CD4-positive, alpha-beta T cell treated with Interleukin-21 for 1 hour (primary cell): ENCODE results near the gene RGMA.
"Not testable (repeated sequence)": the region's sequence is repeated elsewhere in the genome, so short reads cannot be mapped to it uniquely, and the experiment has no call there.

Source experiments
- DNase-seq: peaks from one replicate; pipeline ENCODE4 v3.0.0-alpha.2; 2020

RGMA gene

DNA sequence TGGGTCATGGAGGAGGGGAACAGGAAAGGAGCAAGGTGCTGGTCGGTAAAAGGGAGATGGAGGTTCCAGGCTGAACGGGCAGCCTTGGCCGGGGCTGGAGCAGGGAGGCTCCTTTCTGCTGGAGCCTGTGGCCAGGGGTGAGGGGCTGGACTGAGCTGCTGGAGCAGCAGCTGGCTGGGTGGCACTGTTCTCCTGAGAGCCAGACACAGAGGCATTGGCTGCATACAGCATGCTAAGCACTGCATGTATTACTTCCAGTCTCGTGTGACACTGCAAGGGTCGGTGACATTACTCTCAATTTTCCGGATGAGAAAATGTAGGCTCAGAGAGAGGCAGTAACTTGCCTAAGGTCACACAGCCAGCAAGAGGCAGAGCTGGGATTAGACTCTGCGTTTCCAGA lies 42.3 kb downstream of the RGMA start:
- no peak for DNase-seq

DNA sequence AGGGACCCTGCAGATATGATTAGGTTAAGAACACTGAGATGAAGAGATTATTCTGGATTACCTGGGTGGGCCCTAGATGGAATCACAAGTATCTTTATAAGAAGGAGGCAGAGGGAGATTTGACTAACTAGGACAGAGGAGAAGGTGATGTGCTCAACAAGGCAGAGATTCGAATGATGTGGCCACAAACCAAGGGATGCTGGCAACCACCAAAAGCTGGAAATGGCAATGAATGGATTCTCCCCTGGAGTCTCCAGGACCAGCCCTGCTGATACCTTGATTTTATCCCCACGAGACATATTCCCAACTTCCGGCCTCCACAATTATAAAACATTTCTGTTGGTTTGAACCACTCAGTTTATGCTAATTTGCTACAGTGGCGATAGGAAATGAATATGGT lies 42.9 kb downstream of the RGMA start:
- DNase-seq = no peak

DNA sequence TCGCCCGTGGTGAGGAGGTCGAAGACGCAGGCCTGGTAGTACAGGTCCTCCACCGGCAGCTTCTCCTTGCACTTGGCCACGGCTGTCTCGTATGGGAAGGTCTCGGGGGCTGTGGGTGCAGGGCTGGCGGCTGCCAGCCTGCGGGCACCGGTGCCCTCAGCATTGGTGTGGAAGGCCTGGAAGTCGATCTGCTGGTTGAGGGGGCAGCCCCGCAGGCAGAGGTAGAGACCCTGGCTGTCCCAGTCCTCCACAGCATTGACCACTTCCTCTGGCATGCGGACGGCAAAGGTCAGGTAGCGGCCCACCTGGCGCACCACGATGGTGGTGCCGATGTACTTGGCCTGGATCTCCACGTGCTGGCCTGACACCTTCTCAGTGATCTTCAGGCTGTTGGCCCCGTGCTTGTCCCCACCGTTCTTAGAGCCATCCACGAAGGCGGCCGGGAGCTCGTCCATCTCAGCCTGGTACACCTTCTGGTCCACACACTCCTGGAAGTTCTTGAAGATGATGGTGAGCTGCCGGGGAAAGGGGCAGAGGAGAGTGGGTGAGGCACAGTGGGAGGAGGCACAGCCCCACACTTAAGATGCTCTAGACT lies 43.7 kb downstream of the RGMA start:
- no peak for DNase-seq

DNA sequence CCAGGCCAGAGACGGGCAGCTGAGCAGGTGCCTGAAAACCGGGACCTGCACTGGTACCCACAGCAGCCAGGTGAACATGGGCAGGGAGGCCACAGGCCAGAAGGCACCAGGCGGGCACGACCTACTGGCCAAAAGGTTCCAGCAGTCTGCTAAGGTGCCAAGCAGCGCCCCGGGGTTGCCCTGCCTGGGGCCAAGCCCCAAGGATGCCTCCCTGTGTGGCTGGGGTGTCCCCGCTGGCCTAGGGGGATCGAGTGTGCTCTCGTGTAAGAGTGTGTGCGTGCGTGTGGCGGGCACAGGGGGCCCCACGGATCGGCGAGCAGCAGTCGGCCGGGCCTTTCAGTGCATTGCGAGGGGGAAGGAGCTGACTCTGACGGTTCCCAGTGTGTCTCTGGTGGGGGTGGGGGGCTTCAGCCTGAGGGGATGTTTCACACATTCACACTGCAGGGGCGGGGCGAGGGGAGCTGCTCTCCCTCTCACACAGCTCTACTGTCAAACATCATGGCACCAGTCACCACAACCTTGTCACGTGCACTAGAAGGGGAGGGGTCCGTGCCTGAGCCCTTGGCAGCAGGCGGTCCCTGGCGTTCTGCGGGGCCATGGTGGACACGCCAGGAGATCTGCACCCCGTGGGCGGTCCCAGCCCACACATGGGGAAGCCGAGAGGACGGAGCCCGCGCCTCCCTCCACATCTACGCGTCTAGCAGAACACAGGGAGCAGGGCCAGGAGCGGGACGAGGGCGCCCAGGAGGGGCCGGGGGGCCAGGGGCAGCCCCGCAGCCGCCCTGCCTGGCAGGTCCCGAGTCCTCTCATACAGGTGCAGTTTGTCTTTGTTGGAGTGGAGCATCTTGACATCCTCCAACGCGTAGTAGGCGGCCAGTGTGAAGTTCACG lies 44.5 kb downstream of the RGMA start:
- no peak for DNase-seq

DNA sequence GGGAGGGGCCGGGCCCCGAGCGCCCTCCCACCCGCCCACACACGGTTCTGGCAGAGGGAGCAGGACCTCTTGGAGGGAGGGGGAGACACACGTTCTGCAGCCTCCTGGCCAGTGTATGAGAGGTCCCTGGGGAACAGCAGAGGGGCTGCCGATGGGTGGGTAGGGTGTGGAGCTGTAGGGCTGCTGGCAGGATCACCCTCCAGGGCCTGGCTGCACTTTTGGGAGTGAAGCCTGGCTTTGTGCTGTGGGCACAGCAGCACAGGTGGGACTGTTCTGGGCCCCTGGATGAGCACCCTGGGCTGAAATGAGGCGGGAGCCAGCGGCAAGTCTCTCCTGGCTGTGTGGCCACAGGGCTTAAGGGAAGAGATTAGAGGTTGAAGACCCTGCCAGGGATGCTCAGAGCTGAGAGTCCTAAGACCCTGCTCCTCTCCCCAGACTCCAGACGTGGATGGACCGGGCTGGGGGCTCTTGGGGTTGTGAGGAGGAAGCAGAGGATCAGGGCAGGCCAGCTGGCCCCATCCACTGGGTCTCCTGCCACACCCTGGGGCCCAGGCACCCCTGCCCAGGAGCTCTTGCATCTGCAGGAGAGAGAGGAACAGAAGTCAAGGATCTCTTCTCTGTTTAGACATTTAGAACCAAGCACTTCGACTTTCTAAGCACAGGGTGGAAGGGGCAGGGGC lies 45.2 kb downstream of the RGMA start:
- no peak for DNase-seq

DNA sequence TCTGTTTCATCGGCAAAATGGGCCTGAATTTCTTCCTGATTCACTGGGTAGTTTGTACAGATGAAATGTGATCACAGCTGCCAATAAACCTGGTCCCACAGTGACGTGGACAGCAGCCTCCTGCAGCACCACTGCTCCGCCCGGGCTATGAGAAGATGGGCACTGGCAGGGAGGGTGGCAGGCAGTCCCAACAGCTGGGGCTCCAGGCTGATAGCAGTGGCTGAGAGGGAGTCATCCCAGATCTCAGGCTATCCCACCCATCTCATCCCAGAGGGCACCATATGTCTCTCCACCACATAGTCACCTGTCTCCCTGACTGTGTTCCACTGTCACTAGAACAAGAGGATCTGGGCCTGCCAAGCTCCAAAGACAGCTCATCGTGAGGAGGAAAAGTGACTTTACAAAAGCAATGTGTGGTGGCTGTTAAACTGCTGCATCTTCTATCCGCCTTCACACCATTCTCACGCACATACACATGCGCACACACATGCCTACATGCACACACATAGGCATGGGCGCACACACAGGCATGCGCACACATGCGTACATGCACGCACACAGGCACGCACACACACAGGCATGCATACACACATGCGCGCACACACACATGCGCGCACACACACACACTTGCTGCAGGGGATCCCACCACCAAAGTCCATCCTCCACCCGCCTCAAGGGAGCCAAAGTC lies 46.2 kb downstream of the RGMA start:
- DNase-seq = no peak

DNA sequence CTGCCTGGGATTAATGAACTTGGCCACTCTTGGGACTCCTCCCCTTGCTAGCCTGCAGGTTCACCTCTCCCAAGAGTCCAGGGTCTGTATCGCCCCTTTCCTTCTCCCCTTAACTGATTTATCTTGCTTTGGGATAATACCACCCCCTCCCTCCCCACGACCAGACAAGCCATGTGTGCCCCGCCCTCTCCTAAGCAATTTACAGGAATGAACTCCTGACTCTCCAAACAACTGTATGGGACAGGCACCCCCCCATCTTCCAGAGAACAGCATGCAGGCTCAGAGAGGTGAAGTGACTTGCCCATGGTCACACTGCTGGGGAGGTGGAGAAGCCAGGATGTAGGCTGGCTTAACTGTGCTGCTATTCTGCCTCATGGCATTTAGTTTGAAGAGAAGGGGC lies 46.8 kb downstream of the RGMA start:
- no peak for DNase-seq

DNA sequence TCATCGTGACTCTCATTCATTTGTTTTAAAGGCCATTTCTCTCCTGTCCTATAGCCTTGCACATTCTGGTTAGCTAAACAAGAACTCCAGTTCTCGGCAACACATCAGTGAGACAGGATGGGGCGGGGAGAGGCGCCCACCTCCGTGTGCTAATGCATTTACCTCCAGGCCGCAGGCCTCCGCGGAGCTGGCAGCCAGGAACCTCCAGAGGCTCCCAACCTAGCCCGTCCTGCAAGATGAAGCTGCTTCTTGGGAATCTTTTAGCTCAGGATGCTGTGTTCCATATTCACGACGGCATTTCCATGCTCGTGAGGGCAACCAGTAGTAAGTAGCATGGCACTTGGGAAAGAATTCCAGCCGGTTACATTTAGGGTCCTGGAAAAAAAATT lies 47.9 kb downstream of the RGMA start:
- DNase-seq = no peak

DNA sequence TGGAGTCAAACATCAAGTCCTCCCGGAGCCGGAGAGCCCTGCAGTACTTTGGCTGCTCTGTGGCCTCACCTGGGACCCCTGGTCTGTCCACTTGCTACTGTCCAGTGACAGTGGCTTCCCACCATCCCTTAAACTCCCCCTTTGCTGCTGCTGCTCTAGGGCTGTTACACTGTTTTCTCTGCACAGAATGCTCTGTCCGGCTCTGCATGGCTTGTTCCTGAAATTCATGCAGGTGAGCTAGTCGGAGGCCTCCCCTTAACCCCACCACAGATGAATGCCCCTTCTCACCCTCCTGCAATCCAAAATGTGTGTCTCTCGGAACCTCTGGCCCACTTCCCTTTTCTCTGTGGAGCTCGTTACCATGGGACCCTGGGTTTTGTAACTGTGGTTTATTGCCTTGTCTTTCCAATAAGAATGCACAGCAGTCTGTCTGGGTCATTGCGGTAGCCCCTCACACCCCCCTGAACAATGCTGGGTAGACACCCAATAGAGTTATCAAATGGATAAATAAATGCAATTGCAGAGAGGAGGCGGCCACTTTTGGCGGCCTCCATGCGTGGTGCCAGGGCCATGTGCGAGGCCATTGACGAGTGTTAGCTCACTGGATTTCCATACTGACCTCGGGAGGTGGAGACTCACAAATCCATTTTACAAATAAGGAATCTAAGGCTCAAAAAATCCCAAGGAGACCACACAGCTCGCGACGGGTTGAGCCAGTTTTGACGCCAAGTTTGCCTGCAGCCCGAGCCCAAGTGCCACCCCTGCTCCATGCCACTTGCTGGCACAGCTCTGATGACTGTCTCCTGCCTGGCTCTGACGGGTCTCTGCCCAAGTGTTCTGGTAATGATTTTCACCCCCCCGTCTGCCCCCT lies 48.5 kb downstream of the RGMA start:
- DNase-seq = no peak

DNA sequence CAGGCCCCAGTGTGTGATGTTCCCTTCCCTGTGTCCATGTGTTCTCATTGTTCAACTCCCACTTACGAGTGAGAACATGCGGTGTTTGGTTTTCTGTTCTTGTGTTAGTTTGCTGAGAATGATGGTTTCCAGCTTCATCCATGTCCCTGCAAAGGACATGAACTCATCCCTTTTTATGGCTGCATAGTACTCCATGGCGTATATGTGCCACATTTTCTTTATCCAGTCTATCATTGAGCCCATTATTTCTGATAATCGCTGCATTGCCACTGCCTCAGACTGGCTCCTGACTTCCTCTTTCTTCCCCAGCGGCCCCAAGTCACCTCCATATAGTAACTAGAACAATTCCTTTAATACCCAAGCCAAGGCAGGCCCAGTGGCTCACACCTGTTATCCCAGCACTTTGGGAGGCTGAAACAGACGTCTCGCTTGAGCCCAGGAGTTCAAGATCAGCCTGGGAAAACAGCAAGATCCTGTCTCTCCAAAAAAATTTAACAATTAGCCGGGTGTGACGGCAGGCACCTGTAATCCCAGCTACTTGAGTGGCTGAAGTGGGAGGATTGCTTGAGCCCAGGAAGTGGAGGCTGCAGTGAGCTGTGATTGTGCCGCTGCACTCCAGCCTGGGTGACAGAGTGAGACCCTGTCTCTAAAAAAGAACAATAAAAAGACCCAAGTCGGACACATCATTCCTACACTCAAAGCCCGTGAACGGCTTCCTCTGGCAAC lies 49.3 kb downstream of the RGMA start:
- DNase-seq = not testable (repeated sequence)

DNA sequence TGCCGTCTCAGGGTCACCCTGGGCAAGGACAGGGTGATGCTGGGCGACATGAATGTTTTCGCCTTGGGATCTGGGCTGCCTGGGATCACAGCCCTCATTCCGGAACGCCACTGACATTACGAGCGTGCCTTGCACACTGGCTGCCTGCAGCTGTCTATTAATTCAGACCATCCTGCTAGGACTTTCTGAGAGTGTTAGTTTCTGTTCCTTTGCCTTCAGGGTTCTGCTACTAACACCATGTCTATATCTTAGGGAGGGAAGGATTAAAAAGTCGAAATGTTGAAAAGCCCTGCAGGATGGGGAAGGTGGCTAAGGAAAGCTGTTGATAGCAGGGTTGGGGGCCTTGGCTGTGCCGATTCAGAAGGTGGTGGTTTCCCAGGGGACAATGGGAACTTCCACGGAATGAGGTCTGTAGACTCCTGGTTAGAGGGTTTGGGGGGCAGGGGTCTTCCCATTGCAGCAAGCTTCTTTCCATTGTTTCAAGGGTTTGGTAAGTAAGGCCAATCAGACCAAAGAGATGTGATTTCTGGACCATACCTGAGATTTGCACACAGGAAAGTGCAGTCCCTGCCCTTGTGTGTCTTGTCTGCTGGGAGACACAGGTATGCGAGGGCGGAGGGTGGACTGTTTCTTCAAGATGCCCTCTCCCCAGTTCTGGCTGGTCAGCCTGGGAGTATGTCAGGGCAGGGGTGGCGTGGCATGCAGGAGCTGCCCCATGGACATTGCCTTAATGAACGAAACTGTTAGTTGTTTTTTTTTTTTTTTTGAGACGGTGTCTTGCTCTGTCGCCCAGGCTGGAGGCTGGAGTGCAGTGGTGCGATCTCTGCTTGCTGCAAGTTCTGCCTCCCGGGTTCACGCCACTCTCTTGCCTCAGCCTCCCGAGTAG lies 50.9 kb downstream of the RGMA start:
- no peak for DNase-seq

DNA sequence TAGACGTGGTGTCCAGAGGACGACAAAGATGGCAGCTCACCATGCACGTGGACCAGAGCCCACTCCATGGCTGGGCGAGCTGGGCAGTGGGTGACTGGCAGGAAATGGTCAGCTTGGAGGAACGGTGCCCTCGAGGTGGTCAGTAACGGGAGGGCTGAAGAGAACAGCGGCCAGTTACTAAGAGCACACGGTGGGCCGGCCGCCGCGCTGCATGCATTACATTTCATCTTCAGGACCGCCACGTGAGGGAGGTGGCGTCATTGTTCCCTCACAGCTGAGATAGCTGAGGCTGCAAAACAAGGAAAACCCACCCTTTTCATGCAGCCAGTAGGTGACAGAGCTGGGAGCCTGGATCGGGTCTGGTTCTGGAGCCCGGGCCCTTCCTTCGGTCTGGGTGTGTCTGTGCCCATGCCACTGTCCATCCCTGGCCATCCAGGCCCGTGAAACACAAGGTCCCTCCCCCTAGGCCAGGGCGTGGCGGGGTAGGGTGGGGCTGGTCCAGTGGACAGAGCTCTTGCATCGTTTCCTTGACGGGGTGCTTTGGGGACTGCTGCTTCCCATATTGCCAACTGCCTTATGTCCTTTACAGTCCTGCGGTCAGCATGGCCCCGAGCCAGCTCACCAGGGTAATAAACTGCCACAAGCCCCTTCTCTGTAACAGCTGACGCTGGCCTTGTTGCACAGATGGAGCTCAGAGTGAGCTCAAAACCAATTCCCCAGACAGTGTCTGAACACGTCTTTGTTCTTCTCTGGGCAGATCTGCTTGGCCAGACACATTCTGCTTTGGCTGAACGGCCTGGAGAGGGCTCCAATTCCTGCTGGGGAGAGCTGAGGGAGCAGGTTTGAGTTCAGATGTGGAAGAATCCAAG lies 51.8 kb downstream of the RGMA start:
- DNase-seq = no peak

DNA sequence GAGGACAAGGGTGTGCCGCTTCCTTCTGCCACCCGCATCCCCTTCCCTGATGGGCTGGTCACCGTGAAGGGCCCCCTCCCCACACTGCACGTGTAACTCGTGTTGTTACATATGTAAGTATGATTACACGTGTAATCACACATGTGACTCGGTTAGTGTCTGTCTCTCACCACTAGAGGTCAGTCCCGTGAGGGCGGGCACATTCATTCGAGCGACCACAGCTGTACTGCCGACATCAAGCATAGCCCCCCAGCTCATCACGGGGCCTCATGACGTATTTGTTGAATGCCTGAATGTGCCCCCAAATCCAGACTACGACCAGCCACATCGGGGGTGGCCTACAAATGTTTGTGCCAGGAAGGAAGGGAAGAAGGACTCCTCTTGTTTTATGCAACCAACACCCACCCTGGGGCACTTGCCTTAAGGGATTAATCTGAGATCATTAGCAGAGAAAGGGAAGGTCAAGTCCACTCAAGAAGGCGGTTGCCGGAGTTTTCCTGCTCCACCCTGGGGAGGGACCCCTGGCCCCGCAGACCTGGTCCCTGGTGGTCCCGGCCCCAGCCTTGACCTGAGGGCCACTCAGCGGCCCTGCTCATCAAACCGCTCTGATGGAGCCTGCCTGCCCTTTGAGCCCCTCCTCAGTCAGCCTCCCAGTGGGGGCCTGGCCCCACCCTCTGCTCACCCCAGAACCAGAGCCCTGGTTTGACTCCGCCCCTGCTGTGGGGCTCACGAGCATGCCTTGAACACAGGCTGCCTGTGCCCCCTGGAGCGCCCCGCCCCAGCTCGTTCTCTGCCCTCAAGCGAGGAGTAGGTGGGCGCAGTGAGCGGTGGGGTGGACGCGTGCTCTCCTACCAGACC lies 52.8 kb downstream of the RGMA start:
- DNase-seq = peak; percentile 54

DNA sequence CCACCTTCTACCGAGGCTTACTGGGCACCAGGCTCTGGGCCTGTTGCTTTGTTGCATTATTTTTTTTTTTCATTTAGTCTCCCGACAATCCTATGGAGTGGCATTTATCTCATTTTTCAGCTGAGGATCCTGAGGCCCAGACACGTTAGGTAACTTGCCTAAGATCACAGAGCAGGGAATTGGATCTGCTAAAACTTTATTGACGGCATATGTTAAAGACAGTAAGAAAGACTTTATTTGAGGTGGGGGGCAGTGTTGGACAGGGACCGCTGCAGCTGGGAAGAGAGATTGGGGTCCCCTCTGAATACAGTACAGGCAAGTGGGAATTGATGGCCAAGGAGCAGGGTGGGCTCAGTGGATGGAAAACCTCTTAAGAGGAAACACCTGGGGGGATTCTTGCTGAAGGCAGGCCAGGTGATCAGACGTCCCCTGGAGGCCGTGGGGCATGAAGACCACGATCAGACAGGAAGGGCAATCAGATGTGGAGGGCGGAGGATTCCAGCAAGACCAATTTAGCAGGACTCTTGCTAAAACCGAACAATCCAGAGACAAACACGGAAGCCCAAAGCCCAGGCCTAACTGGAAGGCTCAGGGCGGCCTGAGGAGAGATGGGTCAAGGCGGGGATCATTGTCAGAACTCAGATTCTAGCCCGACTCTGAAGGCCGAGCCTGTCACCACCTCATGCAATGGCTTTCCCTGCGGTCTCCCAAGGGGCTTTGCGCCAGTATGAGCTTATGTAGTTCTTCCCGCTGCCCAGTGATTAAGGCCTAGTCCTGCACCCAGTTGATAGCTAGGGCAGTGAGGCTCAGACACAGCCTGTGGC lies 53.7 kb downstream of the RGMA start:
- no peak for DNase-seq

DNA sequence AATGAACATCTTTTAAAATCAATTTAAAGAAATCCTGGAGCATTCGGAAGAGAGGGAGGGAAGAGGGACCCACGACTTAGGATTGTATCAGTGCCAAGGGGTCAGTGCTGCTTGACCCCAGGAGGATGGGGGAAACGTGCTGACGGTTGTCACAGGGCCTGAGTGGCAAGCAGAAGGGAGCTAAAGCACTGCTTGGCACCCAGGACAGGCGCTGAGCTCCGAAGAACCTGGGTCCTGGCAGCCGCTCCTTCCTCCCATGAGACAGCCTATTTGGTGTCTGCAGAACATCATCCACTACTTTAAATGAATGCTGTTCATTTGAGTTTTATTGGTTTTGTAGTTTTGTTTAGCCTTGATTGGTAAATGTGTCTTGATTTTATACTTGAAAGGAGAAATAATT lies 54.5 kb downstream of the RGMA start:
- DNase-seq = no peak

DNA sequence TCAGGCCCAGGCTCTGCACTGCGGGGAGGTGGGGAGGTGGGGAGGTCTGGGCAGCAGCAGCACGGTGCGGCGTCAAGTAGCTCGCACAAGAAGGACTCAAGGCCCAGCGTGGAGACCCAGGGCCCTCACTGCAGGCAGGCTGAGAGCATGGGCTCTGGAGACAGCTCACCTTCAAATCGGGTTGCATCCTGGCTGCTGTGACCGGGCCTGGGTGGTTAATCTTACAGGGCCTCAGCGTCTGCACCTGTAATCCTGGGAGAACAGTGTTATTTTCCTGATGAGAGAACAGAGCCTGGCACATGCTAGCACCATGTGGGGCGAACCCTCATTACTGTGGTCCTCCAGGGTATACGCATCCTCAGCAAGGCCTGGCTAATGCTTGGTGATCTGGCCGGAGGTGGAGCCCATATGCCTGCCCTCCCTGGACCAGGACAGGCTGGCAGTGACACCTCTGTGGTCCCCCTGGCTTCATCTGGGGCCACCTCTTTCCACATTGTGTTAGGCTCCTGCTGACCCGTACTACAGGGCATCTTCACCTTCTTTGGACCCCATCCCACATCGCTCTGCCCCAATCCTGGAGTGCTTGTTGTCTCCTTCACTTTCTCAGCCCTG lies 55.5 kb downstream of the RGMA start:
- no peak for DNase-seq

DNA sequence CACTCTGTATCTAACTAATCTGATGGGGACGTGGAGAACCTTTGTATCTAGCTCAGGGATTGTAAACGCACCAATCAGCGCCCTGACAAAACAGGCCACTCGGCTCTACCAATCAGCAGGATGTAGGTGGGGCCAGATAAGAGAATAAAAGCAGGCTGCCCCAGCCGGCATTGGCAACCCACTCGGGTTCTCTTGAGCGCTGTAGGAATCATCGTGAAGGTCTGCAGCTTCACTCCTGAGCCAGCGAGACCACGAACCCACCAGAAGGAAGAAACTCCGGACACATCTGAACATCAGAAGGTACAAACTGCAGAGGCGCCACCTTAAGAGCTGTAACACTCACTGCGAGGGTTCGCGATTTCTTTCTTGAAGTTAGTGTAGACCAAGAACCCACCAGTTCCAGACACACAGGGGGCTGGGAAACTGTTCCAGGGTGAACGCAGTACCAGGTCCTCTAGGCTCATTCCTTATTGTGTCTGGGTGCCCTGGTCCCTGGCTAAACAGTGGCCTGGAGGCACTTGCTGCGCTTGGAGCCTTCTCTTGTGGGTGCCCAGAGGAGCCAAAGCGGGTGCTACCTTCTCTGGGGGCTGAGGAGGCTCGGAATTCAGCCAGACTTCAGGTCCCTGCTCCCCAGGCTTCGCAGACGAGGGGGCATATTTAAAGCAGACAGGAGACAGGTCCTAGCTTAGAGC lies 56.4 kb downstream of the RGMA start:
- not testable (repeated sequence) for DNase-seq
